ENCODE measurements around the gene AASDHPPT. TPM values are rescaled to one million over a fixed set of nuclear protein-coding genes. Genes with fewer than 3 reads are reported as not detected.

The AASDHPPT gene, protein sequence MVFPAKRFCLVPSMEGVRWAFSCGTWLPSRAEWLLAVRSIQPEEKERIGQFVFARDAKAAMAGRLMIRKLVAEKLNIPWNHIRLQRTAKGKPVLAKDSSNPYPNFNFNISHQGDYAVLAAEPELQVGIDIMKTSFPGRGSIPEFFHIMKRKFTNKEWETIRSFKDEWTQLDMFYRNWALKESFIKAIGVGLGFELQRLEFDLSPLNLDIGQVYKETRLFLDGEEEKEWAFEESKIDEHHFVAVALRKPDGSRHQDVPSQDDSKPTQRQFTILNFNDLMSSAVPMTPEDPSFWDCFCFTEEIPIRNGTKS
- total RNA-seq = 10 to 100 TPM; 23.2 to 59.4 (median 45.2) TPM

- intact Hi-C loops (cut with DNase I; ENCODE audit: low total_unique reads) = loop anchor here (1.0 kb wide), 1 partner anchor 56 kb away; the partner anchor contains the start of gene MSANTD4
- no peaks in the 10 kb centered on the region for H3K9me3 ChIP-seq
- peaks cover 42 to 47% of the 10 kb centered on the region in 2 donors for H3K4me1 ChIP-seq
- ATAC-seq = peak; percentile 28 to 43
- H3K27ac ChIP-seq = peak within 1 kb of the TSS; percentile 95 to 97 (median 96)
- H3K4me3 ChIP-seq = peak within 1 kb of the TSS; percentile 87 to 95 (median 89)
- no peaks in the 10 kb centered on the region for H3K27me3 ChIP-seq
- peaks cover 0 to 30% of the 10 kb centered on the region in 2 donors for H3K36me3 ChIP-seq
- in situ Hi-C loops (cut with MboI; ENCODE audit: low sequenced_read_pairs in 4 of 4) = loop anchor here in 3 of 4 donors (5.0 to 10.0 kb wide), 2 partner anchors 53 to 56 kb away; partner anchors contain the start of gene MSANTD4 (in 3 of the 3)
- DNase-seq = peak in 1 of 2 donors; percentile 15
- peak in 1 of 2 donors; percentile 46 for TF ChIP-seq POLR2A (IDR thresholded peaks at IDR 0.05)
- TF ChIP-seq, protein P1, sequence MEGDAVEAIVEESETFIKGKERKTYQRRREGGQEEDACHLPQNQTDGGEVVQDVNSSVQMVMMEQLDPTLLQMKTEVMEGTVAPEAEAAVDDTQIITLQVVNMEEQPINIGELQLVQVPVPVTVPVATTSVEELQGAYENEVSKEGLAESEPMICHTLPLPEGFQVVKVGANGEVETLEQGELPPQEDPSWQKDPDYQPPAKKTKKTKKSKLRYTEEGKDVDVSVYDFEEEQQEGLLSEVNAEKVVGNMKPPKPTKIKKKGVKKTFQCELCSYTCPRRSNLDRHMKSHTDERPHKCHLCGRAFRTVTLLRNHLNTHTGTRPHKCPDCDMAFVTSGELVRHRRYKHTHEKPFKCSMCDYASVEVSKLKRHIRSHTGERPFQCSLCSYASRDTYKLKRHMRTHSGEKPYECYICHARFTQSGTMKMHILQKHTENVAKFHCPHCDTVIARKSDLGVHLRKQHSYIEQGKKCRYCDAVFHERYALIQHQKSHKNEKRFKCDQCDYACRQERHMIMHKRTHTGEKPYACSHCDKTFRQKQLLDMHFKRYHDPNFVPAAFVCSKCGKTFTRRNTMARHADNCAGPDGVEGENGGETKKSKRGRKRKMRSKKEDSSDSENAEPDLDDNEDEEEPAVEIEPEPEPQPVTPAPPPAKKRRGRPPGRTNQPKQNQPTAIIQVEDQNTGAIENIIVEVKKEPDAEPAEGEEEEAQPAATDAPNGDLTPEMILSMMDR (IDR thresholded peaks at IDR 0.05 in 4 of 5, conservative IDR thresholded peaks at IDR 0.05 in 1 of 5) = no peak
These were observed at the start of gene AASDHPPT for GRCh38 chr11:106077609-106078455. AASDHPPT (plus strand) TSS chr11:106077662; CDS start chr11:106077711, 49 bp downstream.

GRCh38 chr11:106030609-106031008 lies 46.9 kb upstream of the AASDHPPT start:
- ATAC-seq (no peak), DNase-seq (no peak)
- Histone ChIP-seq H3K9me3 (no peaks in the 10 kb centered on the region), H3K27me3 (peaks cover 0 to 3% (median 0%) of the 10 kb centered on the region in 3 donors), H3K4me3 (no peak overlapping the region), H3K36me3 (no peaks in the 10 kb centered on the region), H3K27ac (no peak overlapping the region), H3K4me1 (no peaks in the 10 kb centered on the region)
- intact Hi-C loops (cut with DNase I; ENCODE audit: low total_unique reads) = no loop called here
- in situ Hi-C loops (cut with MboI; ENCODE audit: low sequenced_read_pairs in 4 of 4) = no loop called here
- TF ChIP-seq POLR2A (IDR thresholded peaks at IDR 0.05) = no peak
- TF ChIP-seq, protein P1 (IDR thresholded peaks at IDR 0.05 in 4 of 5, conservative IDR thresholded peaks at IDR 0.05 in 1 of 5) = no peak

GRCh38 chr11:106031202-106031810 lies 46.2 kb upstream of the AASDHPPT start:
- no peak overlapping the region for H3K4me3 ChIP-seq
- no peaks in the 10 kb centered on the region for H3K9me3 ChIP-seq
- no peak overlapping the region for H3K27ac ChIP-seq
- no peak for TF ChIP-seq POLR2A (IDR thresholded peaks at IDR 0.05)
- TF ChIP-seq, protein P1 (IDR thresholded peaks at IDR 0.05 in 4 of 5, conservative IDR thresholded peaks at IDR 0.05 in 1 of 5) = no peak
- DNase-seq = no peak
- peaks cover 0 to 3% (median 0%) of the 10 kb centered on the region in 3 donors for H3K27me3 ChIP-seq
- in situ Hi-C loops (cut with MboI; ENCODE audit: low sequenced_read_pairs in 4 of 4) = no loop called here
- H3K36me3 ChIP-seq = no peaks in the 10 kb centered on the region
- intact Hi-C loops (cut with DNase I; ENCODE audit: low total_unique reads) = no loop called here
- H3K4me1 ChIP-seq = no peaks in the 10 kb centered on the region
- ATAC-seq = no peak

DNA sequence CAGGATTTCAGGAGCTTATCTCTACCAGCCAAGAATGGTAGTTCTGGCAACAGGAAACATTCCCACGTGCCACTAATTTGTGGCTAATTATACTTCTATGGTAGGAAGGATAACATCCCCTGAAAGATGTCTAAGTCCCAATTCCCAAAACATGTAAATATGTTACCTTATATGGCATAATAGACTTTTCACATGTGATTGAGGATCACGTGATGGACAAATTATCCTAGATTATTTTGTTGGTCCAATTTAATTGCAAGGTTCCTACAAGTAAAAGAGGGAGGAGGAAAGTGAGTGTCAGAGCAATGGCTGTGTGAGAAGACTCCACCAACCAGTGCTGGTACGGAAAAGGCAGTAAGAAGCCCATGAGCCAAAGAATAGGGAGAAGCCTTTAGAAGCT lies 45.5 kb upstream of the AASDHPPT start:
- ATAC-seq (no peak), DNase-seq (no peak)
- Histone ChIP-seq H3K4me1 (no peaks in the 10 kb centered on the region), H3K4me3 (no peak overlapping the region), H3K27me3 (peaks cover 0 to 3% (median 0%) of the 10 kb centered on the region in 3 donors), H3K27ac (no peak overlapping the region), H3K9me3 (no peaks in the 10 kb centered on the region), H3K36me3 (no peaks in the 10 kb centered on the region)
- intact Hi-C loops (cut with DNase I; ENCODE audit: low total_unique reads) (no loop called here), in situ Hi-C loops (cut with MboI; ENCODE audit: low sequenced_read_pairs in 4 of 4) (no loop called here)
- TF ChIP-seq, protein P1 (IDR thresholded peaks at IDR 0.05 in 4 of 5, conservative IDR thresholded peaks at IDR 0.05 in 1 of 5) = no peak
- TF ChIP-seq POLR2A (IDR thresholded peaks at IDR 0.05) = no peak
